ENCODE measurements around the gene CLDN16.
A peak's percentile ranks its signal among the peaks of the same experiment; 100 is the strongest.

CLDN16 gene

DNA sequence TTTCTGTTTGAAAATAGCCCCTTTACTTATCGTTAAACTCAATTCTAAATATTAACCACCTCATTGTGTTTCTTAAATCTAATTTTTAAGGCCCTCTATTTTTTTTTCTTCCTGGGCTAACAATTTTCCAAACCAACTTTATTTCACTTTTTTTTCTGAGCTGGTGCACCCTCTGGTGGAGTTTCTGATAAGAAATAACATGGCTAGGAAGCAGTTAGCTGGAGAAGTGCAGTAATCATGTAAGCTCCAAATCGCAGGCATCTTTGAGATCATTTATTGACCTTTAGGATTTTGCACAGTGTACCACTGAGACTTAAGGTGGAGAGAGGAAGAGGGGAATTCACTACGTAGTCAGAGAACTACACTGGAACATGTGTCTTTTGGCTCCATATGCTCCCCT is 55.3 kb downstream of the CLDN16 start:
- TF ChIP-seq MYC (IDR thresholded peaks at IDR 0.05; ENCODE audit: low read depth, low read length), result no peak
- TF ChIP-seq, protein P1, sequence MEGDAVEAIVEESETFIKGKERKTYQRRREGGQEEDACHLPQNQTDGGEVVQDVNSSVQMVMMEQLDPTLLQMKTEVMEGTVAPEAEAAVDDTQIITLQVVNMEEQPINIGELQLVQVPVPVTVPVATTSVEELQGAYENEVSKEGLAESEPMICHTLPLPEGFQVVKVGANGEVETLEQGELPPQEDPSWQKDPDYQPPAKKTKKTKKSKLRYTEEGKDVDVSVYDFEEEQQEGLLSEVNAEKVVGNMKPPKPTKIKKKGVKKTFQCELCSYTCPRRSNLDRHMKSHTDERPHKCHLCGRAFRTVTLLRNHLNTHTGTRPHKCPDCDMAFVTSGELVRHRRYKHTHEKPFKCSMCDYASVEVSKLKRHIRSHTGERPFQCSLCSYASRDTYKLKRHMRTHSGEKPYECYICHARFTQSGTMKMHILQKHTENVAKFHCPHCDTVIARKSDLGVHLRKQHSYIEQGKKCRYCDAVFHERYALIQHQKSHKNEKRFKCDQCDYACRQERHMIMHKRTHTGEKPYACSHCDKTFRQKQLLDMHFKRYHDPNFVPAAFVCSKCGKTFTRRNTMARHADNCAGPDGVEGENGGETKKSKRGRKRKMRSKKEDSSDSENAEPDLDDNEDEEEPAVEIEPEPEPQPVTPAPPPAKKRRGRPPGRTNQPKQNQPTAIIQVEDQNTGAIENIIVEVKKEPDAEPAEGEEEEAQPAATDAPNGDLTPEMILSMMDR (IDR thresholded peaks at IDR 0.05; ENCODE audit: low read depth, low read length), result peak; percentile 42
- H3K4me3 ChIP-seq (ENCODE audit: low read depth, low read length), result peak overlapping the region; percentile 4
- DNase-seq (ENCODE audit: low read depth), result peak; percentile 69

DNA sequence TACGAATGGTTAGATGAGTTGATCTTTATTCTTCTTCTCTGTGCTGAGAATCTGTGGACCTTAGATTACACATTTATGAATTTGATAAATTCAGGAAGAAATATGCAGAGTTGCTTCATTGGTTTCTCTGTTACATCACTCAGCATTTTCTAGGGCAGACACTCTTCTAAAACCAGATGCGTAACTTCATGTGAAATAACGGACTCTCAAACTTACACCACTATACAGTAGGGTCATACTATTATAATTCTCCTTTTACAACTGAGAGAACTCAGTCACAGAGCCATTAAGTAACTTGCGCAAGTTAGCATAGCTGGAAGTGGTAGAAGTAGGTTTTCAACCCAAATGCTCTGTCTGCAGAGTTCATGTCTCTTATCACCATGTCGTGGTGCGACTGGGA is 56.0 kb downstream of the CLDN16 start:
- no peak for TF ChIP-seq POLR2A (IDR thresholded peaks at IDR 0.05; ENCODE audit: extremely low read depth, insufficient read length)
- TF ChIP-seq, protein P2, sequence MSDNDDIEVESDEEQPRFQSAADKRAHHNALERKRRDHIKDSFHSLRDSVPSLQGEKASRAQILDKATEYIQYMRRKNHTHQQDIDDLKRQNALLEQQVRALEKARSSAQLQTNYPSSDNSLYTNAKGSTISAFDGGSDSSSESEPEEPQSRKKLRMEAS (IDR thresholded peaks at IDR 0.05; ENCODE audit: low read depth, low read length), result 0 out of 2 replicates have a peak, but pooled peaks have one; percentile 8
- TF ChIP-seq, protein P1 (IDR thresholded peaks at IDR 0.05; ENCODE audit: low read depth, low read length), result no peak
- DNase-seq (ENCODE audit: low read depth), result peak; percentile 85

DNA sequence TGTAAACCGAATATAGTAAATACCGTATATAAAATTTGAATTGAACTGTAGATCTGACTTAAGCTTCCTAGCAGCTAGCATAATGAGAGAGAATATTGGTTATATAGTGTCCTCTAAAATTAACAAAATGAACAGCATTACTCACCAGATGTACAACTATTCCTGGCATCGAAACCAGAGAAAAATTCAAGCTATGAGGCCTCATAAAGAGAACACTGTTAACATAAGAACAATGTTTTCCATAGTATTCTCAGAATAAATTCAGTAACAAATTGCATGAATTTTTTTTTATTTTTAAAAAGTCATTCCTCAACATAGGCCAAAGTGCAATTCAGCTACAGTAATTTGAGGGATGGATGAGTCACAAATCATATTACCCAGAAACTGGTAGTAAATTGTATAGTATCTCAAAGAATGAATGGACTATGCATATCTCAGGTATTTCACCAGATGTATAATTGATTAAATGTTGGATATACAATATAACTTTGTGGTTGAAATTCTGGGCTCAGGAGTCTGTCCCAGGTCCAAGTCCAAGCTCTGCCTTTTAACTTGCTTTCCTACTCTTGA is 56.7 kb downstream of the CLDN16 start:
- TF ChIP-seq POLR2A (IDR thresholded peaks at IDR 0.05; ENCODE audit: extremely low read depth, insufficient read length), result no peak
- TF ChIP-seq MYC (IDR thresholded peaks at IDR 0.05; ENCODE audit: low read depth, low read length), result no peak
- TF ChIP-seq, protein P2 (IDR thresholded peaks at IDR 0.05; ENCODE audit: low read depth, low read length), result no peak
- TF ChIP-seq, protein P1 (IDR thresholded peaks at IDR 0.05; ENCODE audit: low read depth, low read length), result no peak
- DNase-seq (ENCODE audit: low read depth), result peak; percentile 5

More for the DNA sequence above, 56.0 kb downstream of the CLDN16 start:
- H3K4me3 ChIP-seq (ENCODE audit: low read depth, low read length), result peak overlapping the region; percentile 4

DNA sequence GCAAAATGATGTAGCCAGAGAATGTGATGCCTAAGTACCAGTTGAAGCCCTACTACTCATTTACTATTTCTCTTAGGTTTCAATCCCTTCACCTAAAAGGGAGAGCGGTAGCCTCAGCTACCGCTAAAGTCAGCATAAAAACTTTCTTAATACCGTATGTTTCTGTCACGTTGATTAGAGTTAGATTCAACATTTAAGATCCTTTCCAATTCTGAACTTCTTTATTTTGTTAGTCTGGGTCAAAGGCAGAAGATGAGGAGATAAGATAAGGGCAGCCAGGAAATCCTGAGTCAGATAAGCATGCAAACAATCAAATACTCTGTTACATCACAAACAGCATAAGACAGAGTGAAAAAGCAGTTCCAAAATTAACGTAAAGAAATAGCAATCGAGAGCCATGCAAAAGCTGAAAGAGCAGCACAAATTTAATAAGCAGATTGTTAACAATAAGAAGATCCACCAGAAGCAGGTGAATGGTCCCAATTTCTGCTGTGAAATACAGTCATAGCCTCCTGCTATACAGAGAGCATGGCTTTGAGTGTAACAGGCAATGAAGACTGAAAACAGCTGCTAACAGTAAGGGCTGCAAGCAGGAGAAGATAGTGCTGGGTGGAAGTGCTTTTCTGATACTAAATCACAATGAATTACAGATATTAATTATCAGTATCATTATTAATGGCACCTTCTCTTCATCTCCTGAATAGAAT is 58.8 kb downstream of the CLDN16 start:
- TF ChIP-seq POLR2A (IDR thresholded peaks at IDR 0.05; ENCODE audit: extremely low read depth, insufficient read length) (no peak), MYC (IDR thresholded peaks at IDR 0.05; ENCODE audit: low read depth, low read length) (0 out of 2 replicates have a peak, but pooled peaks have one; percentile 20)
- TF ChIP-seq, protein P2 (IDR thresholded peaks at IDR 0.05; ENCODE audit: low read depth, low read length), result no peak
- TF ChIP-seq, protein P1 (IDR thresholded peaks at IDR 0.05; ENCODE audit: low read depth, low read length), result no peak
- no peak overlapping the region for H3K4me3 ChIP-seq (ENCODE audit: low read depth, low read length)
- peak; percentile 64 for DNase-seq (ENCODE audit: low read depth)

More for the DNA sequence above, 56.7 kb downstream of the CLDN16 start:
- no peak overlapping the region for H3K4me3 ChIP-seq (ENCODE audit: low read depth, low read length)

DNA sequence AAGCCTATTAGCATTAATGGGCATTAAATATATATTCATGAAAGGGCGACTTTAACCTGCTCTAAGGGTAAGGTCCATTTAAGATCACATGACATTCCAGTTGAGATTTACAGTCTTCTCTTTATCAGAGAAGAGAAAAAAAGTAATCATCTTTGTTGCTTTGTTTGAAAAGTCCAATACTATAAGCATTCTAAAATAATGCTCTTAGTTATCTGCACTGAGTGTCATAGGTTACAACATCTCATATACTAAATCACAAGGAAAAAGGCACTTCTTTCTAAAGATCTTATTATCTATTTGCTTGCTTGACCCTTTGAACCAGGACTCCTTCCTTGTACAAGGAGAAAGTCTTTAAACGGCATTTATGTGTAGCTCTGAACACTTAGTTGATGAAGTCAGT is 60.3 kb downstream of the CLDN16 start:
- no peak for DNase-seq (ENCODE audit: low read depth)
- no peak for TF ChIP-seq POLR2A (IDR thresholded peaks at IDR 0.05; ENCODE audit: extremely low read depth, insufficient read length)
- TF ChIP-seq MYC (IDR thresholded peaks at IDR 0.05; ENCODE audit: low read depth, low read length), result no peak
- TF ChIP-seq, protein P2 (IDR thresholded peaks at IDR 0.05; ENCODE audit: low read depth, low read length), result no peak
- TF ChIP-seq, protein P1 (IDR thresholded peaks at IDR 0.05; ENCODE audit: low read depth, low read length), result no peak
- H3K4me3 ChIP-seq (ENCODE audit: low read depth, low read length), result no peak overlapping the region

Measured in NB4 (cell line).